Erythroblast (primary cell): Measurements from ENCODE around the gene DCUN1D5.
A peak's percentile ranks its signal among the peaks of the same experiment; 100 is the strongest.

Experiments used
- DNase-seq, 2 experiments: peaks; one replicate each; lab custom pipeline; 2025; lab: John Stamatoyannopoulos, UW
- GATA1 ChIP-seq: IDR thresholded peaks from 2 replicates; pipeline ENCODE4 v1.6.1; 2011; ENCODE audit warnings: low read depth, mild to moderate bottlenecking, control low read depth, low read length, moderate library complexity
- POLR2A ChIP-seq: IDR thresholded peaks from 2 replicates; pipeline ENCODE4 v1.6.1; 2011; ENCODE audit warnings: mild to moderate bottlenecking, low read length

DCUN1D5 gene

DNA sequence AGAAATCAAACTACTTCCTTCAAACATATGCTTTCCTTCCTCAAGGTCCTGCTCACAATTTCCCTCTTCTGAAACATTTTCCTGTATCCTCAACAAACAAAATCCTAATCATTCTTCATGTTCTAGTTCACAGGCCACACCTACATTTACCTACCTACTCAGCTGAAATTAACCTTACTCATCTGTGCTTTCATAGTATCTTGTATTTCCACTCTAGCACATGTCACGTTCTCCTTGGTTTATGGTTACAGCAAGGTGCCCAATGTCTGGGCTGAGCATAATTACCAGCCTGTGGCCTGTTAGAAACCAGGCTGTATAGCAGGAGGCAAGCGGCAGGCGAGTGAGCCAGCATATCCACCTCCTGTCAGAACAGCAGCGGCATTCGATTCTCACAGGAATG, 13.2 kb downstream of the DCUN1D5 start:
- TF ChIP-seq POLR2A (no peak), GATA1 (no peak)
- no peak for DNase-seq

- TF ChIP-seq POLR2A (no peak), GATA1 (no peak)
- no peak for DNase-seq
Measured at GRCh38 chr11:103077554-103077953, 14.4 kb downstream of the DCUN1D5 start.

DNA sequence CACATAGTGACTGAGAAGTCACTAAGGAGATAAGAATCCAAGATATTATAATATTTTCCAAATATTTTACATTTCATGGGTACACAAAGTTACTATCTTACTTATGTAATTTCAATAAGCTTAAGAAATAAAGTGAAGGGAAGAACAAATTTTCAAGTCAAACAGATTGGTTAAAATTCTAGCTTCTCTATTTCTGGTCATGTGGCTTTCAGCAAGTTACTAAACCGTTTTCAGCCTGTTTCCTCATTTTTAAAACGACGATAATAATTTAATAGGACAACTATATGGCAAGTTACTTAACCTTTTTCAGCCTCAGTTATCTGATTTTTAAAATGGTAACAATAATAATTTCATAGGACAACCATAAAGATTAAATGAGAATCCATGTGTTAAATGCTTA, 15.6 kb downstream of the DCUN1D5 start:
- DNase-seq, result no peak
- TF ChIP-seq POLR2A (no peak), GATA1 (no peak)

- TF ChIP-seq POLR2A, result no peak
- no peak for TF ChIP-seq GATA1
- no peak for DNase-seq
Measured at GRCh38 chr11:103071008-103071407, 21.0 kb downstream of the DCUN1D5 start.

GRCh38 chr11:103070142-103070541, 21.8 kb downstream of the DCUN1D5 start:
- TF ChIP-seq GATA1 (no peak), POLR2A (no peak)
- DNase-seq, result no peak

DNA sequence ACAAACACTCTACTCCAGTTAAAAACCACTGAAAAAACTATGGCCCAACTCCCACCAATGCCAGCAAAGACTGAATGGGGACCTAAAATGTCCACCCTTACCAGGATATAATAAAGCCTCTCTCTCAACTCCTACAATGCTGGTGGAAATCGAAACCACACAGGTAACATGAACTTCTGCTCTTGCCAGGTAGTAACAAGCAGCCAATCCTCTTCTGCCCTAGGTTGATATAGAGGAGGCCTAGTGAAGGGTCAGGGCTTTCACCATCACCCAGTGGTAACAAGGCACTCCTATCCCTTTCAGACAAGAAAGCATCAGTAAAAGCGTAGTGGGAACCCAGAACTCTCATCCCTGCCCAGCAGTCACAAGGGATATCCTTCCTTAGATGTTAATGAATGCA, 22.6 kb downstream of the DCUN1D5 start:
- TF ChIP-seq GATA1, result no peak
- TF ChIP-seq POLR2A, result no peak
- no peak for DNase-seq

GRCh38 chr11:103067118-103067517, 24.8 kb downstream of the DCUN1D5 start:
- TF ChIP-seq POLR2A (no peak), GATA1 (no peak)
- peak in 1 of 2 experiments; percentile 8 for DNase-seq

- no peak for TF ChIP-seq POLR2A
- DNase-seq, result no peak
Measured at GRCh38 chr11:103061656-103062055, 30.3 kb downstream of the DCUN1D5 start.

DNA sequence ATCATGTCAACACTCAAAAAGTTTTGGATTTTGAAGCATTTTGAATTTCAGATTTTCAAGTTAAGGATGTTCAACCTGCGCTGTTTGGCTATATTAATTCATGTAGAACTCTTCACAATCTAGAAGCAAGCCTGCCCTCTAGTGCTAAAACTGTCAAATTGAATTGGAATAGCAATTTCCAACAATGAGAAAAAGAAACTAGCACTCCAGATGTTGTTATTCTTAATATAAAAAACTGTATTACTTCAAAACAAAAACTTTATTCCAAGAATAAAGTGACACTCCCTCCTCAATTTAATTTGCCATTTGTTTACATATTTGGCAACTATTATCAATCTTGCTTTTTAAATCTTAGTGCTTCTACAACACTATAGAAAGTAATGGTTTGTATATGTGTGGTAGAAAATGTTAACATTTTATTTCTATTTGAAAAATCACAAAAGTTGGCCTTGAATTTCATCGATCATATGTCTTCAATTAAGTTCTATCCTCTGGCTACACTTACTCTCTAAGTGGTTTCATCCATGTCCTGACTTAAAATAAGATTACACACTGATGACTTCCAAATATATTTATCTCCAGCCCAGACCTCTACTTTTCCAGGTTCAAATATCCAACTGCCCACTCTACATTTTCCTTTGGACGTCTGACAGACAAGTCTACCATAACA, 36.6 kb downstream of the DCUN1D5 start:
- TF ChIP-seq POLR2A, result no peak
- TF ChIP-seq GATA1, result no peak
- peak; percentile 28 to 56 for DNase-seq

GRCh38 chr11:103053997-103054396, 38.0 kb downstream of the DCUN1D5 start:
- TF ChIP-seq GATA1 (no peak), POLR2A (no peak)
- no peak for DNase-seq

GRCh38 chr11:103051981-103052380, 40.0 kb downstream of the DCUN1D5 start:
- no peak for TF ChIP-seq GATA1
- TF ChIP-seq POLR2A, result no peak
- DNase-seq, result no peak

DNA sequence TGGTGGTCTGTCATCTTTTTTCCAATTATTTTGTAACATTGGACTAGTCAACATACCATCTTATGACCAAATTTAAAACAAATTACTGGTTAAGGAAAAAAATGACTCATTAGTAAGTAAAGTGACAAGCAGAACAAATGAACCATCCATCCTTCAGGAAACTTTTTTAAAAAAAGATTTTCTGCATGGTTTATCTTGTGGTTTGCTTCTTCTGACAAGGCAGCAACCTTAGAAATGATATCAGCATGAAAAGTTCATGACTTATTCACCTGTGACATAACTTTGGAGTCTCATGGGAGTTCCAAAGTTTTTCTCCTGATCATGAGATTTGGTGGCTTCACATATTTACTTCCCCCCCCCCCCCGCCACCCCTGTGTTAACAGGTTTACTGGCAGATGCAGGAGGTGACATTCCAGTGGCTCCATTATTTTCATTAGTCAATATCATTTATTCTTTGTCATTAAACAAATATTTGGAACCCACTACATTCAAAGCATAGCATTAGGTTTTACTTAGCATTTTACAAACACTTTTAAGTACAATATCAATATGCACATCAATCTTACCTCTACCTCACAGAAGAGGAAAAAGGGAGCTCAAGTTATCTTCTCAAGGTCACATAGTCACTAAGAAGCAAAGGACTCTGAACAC, 40.7 kb downstream of the DCUN1D5 start:
- no peak for DNase-seq
- TF ChIP-seq GATA1 (no peak), POLR2A (no peak)

- TF ChIP-seq POLR2A (no peak), GATA1 (no peak)
- no peak for DNase-seq
Measured at GRCh38 chr11:103050351-103050750, 41.6 kb downstream of the DCUN1D5 start.

DNA sequence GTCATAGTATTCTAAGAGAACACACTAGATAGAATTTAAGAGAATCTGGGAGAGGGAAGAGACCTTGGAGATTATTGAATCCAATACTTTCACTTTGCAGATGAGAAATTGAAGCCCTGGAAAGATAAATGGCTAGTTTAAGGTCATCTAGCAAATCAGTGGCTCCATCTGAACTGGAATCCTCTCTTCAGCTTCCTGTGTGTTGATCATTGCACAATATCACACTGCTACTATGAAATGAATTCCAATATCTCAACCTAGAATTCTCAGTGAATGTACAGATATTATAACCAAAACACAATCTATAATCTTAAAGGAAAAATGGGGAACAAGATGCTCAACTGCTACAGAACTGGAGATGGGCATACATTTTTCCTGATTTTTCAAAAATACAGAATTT, 44.1 kb downstream of the DCUN1D5 start:
- TF ChIP-seq GATA1, result no peak
- TF ChIP-seq POLR2A, result no peak
- DNase-seq, result no peak

DNA sequence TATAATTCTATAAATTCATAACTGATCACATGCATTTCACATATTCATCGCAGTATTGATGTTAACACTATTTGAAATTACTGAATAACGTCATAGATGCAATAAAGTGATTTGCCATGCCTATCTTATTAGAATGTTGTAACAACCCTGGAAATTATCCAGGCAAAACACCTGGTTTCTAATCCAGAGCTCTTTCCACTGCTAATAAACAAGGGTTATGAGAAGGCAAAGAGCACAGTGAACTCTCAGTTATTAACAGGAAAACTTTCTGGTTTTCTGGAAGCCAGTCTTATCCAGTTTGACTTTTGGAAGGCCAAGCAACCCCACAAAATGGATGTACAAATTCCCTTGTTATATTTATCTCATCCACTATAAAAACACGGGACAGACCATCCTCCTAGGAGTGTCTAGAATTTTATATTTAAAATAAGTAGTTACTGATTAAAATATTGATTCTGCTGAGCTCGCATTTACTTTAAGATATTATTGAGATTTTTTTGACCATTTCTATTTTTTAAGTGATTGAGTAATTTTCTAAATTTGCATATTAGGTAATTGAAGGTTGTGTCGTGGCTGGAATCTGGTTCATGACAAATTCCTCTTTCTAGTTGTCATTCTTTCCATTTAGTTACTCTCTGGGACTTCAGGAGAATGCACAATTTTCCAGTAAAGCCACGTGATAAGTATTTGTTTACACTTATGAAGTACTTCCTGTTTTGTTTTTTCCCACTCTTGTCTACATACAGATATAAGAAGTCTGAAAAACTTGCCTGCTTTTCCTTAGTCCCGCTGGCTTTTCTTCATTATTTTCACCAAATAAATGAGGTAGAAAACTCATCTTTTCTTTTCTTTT, 47.9 kb downstream of the DCUN1D5 start:
- DNase-seq, result no peak
- TF ChIP-seq POLR2A (no peak), GATA1 (no peak)
